Stimulated activated CD8-positive, alpha-beta memory T cell treated with anti-CD3 and anti-CD28 coated beads, Interleukin-15, amount 100 ng/mL, for 4 hours (primary cell): Measurements from ENCODE around the gene FOXN3.
"Not testable (repeated sequence)": the region's sequence is repeated elsewhere in the genome, so short reads cannot be mapped to it uniquely, and the experiment has no call there.

Source experiments
- DNase-seq, 2 donors: peaks; one replicate each; pipeline ENCODE4 v3.0.0-alpha.2; 2020; ENCODE audit warnings: low read depth in 2 of 2

FOXN3 gene

DNA sequence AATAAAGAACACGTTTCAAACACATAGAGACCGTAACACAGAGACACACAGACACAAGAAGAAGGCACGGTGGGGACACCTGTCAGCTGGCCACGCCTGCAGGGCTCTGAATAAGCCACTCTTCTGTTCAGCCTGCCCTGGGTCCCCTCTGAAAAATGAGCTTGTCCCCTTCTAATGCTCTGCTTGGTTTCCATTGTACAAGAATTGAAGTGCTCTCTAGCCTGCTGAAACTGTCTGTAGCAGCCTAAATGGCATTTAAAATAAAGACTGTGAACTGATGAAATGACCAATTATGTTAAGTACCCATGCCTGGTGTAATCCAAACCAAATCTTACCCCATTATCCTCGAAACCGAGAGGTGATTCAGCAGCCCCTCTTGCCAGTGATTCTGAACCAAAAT is 139.8 kb downstream of the FOXN3 start:
- no peak for DNase-seq

DNA sequence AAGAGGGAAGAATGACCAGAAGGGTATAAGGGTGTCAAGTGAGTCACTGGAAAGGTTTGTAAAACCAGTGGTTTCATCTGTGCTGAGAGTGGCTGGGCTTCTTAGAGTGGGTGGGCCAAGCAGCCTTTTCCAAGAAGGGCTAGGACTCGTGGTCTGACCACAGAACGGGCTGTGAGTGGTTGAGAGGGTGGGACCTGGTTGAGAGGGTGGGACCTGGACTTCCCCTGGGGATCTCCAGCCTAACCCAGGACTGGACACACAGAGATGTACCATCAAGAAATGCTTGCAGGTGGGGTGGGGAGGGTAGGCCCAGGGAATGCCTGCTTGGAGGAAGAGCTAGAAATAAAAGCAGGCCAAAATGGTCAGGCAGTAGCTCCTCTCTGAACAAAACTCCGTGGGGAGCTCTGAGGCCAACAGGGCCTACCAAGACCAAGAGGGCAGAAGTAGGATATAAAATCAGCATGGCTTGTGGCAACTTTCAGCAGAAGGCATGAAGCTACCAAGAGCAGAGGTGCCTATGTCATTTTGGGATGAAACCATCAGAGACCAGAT is 140.5 kb downstream of the FOXN3 start:
- DNase-seq = peak; percentile 29 to 33

DNA sequence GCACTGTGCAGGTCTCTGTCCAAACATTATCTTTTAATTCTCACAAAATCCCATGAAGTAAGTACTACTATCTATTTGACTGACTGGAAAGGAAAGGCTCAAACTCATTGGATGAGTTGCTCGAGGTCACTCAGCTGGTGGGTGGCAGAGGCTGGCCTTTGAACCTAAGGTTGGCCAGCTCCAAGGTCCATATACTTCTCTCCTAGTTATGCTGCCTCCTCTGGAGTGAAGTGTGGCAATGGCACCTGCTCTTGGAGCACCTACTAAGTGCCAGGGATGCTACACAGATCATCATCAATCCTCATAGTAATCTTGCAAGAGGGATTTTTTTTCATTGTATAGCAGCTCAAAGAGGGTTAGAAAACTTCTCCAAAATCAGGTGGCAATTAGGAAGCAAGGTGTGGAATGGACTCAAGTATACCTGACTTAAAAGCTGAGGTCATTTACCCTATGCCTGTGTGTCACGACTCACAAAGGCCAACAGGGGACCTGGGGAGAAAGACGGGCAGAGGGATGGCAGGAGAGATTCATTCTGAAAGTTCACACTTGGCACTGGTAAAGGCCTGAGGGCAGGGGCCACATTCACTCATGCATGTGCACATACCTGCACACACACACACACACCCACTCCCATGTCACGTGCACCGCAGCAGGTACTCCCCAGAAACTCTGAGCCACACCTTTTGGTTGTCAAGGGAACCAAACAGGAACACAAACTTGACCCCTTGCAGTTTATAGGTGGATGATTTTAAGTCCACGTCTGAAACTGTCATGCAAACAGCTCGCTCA is 146.4 kb downstream of the FOXN3 start:
- DNase-seq = no peak

DNA sequence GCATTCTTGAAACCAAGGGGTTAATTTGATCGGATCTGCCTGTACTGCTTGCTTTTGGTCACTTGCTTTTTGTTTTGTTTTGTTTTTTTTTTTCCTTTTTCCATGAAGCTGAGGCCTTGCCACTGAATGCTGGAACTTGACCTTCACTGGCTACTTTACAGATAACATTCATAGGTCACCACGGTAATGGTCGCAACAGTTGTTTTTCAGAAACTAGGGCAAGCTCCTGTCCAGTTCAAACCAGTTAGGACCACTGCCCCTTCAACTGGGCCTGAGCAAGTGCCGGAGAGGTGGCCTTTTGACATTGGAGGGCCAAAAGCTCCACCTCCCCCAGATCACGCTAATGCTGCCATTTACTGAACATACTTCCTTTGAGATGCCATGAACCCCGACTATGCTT is 147.6 kb downstream of the FOXN3 start:
- DNase-seq = no peak

DNA sequence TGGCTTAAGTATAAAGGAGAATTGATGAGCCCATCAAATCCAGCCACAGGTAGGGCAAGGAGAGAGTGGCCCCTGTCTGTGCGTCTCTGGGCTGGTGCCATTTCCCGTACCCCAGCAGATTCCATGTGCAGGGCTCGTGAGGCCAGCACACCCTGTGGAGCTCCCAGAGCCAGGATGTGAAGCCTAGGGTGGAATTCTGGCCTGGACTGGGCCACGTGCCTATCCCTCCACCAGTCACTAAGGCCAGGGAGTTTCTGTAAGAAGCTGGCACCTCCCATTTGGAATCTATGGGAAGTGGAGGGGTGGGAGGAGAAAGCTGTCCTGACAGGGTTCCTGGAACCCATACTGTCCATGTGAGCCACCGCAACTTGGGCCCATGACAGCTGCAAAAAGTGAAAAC is 148.5 kb downstream of the FOXN3 start:
- DNase-seq = no peak

DNA sequence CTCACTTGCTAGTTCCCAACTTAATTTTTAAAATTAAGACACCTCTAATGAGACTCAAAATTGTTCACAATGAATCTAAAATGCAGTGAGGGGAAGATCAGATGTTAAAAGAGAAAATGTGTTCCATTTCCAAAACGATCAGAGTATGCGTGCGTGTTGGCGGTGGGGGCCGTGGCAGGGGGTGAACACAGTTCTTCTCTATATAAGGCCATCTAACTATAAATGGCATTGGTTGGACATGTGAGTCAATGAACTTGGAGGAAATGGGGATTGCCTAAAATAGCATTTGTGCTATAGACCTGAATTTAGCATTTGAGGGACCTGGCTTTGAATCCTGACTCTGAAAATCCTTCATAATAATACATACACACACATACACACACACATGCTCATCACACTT is 149.4 kb downstream of the FOXN3 start:
- DNase-seq = no peak

DNA sequence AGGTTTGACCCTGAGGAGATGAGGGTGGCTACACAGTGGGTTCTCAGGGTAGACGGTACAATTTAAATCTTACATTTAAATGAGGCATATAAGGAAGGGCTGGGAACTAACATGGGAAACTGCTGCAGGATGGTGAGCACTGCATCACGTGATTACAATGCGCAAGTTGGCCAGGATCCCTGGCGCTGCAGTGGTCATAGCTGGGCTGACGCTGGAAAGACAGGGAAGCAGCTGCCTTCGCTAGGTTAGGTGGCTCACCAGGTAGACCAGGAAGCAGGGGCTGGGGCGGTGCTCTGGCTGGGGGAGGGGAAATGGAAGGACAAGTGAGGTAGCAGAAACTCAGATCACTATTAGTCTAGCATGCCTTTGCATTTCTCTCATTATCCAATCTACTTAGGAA is 149.9 kb downstream of the FOXN3 start:
- DNase-seq = no peak

DNA sequence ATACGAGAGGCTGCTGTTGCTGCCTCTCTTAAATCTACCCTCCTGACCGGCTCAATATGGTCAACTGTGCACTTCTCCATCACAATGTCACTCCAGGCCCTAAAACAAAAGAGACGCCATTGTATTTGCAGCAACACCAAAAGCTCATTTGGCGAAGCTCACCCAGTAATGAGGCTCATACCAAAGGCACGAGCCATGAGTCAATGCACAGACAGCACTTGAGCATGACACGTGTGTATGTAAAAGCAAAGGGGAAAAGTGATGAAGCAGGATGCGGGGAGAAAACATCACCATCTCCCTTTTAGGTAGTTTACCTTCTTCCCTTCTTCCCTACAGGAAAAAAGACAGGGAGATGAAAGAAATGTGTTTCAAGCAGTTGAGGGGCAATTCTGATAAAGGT is 150.3 kb downstream of the FOXN3 start:
- no peak for DNase-seq

DNA sequence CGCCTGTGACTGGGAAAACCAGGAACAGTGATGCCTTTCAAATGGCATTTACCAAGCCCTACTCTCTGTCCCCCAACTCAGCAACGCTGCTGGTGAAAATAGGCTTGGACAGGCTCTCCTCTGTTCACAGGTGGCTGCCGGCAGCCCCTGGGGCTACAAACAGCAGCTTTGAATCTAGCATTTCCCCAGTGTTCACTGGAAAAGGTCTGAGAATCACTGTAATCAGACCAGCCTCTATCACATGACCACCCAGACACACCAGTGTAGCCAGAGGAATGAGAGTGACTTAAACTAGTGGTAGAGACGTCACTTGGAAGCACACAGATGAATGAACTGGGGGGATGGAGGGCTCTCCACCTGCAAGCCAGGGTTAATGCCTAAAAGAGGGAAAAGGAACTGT is 151.8 kb downstream of the FOXN3 start:
- no peak for DNase-seq

DNA sequence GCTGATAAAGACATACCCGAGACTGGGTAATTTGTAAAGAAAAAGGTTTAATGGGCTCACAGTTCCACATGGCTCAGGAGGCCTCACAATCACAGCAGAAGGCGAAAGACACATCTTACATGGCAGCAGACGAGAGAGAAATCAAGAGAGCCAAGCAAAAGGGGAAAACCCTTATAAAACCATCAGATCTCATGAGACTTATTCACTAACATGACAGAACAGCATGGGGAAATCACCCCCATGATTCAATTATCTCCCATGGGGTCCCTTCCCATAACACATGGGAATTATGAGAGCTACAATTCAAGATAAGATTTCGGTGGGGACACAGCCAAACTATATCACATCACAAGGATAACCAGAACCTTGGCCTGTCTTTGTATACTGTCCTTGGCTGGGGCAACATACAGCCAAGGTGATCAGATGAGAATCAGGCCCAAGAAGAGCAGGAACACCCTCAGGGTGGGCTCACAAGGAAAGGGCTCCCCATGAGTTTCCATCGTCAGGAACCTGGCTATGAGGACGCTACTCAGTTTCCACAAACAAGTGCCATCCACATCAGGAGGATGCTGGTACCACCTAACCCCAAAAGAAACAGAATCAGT is 152.7 kb downstream of the FOXN3 start:
- DNase-seq = no peak

DNA sequence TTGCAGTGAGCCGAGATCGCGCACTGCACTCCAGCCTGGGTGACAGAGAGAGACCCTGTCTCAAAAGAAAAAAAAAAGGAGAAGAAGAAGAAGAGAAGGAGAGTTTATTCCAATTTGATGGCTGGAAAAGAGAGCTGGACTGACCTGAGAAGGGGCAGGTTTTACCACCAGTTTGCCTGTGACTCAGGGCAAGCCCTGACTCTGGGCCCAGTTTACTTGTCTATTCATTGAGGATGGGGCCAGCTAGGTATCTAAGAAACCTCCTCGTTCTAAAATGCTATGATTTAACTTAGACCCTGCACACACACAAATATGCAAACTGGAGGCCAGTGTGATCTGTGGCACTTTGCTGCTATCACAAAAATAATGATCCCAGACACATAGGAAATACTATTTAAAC is 155.0 kb downstream of the FOXN3 start:
- no peak for DNase-seq

DNA sequence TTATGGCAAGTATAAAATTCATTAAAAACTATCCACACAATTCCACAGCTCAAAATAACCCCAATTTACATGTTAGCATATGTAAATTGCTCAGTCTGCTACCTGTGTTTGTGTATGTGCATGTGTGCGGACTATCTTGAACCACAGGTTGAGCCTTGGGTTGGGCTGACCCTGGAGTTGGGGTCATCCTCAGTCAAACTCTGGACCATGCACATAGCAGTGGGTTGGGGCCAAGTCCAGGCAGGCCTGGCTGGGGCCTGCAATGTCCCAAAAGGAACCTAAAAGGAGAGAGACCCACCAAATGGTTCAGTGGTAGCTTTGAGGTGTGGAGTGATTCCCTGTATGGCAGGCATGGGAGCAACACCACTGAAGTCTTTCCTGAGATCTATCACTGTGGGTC is 156.1 kb downstream of the FOXN3 start:
- no peak for DNase-seq

DNA sequence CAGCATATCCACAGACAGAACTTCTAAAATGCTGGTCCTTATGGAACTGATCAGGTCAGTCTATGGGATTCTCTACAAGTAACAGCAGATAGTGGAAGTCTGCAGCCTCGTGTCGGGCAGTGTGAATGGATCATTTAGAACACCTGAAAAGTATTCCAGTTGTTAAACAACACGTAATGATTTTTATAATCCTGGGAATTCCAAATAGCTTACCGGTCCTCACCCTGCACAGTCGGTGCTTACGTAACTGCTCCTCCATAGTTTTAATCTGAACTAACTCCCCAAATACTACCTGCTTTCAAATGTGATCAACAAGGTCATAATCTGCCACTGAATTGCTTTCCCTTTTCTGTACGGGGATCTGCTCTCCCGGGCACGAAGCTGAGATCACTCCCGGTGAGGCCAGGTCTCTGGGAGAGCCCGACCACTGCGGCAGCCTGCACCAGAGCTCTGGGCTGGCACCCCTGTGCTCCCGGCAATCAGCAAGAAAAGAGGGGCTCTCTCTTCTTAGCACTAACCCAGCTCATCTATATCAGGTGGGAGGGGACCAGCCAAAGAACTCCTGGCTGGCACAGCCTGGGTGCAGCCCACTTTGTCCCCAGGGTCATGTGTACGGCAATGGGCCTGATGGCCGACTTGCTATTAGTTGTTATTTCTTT is 157.0 kb downstream of the FOXN3 start:
- DNase-seq = no peak

DNA sequence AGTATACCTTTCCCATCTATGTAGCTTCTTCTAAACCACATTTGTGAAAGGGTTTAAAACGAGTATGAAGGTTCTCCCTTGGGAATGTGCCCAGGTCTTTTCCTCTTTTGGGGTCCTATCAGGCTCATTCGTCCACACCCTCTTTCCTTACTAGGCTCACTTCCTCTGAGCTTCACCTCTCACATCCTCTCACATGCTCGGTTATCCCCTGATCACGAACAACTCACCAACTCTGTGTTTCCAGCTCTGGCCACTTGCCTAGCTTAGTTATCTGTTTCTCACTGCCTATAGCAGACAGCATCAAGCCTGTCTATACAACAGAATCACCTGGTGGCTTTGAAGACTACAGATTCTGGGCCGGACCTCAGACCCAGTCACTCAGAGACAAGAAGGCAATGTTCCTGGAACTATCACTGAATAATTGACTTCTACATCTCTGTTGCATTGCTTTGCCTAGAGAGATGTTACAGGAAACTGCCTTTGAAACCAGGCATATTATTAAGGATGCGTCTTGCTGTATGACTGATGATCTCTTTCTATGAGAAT is 158.2 kb downstream of the FOXN3 start:
- no peak for DNase-seq

DNA sequence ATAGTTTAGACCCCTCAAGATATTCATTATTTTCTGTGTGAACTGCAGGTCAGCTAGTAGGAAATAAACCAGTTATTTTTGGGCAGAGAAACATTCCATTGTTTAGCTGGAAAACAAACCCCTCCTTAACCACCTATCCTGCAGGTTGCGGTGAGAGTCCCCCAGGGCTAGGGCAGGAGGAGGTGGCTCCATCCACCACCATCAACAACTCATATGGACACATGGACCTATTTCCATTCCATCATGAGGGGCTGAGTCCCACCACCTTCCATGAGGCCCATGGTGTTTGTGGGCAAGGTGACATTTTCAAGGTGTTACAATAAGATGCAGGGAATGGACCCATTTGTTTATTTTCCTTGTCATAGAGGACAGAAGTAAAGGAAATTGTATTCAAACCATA is 160.1 kb downstream of the FOXN3 start:
- no peak for DNase-seq

DNA sequence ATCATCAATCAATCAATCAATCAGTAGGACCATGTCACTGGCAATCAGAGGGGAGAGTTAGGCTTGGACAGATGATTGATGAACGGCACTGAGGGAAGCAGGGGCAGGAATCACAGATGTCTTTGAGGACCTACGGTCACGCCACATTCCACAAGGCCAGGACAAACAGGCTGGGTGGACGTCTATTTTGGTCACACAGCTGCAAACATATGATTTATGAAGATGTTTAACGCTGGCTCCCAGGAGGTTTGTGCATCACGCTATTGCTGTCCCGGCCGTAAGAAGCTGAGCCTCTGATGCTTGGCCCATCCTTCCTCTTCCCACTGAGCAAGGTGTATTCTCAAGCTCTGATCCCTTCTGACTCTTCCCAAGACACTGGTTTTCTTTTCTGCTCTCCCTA is 160.8 kb downstream of the FOXN3 start:
- no peak for DNase-seq

DNA sequence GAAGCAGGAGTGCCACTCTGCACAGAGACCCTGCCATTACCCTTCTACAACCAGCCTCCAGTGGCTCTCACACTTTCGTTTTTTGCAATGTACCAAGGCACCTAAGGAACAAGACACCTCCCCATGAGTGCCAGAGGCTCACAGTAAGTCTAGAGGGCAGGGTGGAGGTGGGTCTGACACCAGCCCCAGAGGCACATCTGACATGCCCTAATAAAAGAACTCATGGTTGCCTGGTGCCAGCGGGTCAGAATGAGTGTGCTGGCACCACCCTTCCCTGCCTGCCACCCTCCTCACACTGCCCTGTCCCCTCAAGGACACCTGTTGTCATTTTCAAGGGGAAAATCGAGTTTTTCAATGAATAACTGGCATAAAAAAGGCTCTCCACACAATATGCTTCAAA is 161.2 kb downstream of the FOXN3 start:
- DNase-seq = no peak

DNA sequence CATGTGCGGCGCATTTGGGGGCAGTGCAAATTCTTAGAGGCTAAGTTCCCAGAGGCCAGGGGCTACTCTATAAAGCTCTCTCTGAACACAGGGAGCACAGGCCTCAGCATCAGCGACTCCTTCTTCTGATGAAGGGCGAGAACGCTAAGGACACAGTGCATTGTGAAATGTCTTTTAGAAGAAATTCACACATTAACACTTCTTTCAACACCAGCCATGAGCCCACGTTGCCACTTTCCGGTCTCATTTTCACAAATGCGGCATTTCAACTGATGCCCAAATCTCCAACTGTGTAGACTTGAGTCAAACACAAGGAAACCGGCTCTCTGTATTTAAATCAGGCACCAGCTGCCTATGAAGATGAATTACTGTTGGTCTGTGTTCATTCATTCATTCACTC is 162.0 kb downstream of the FOXN3 start:
- DNase-seq = no peak

DNA sequence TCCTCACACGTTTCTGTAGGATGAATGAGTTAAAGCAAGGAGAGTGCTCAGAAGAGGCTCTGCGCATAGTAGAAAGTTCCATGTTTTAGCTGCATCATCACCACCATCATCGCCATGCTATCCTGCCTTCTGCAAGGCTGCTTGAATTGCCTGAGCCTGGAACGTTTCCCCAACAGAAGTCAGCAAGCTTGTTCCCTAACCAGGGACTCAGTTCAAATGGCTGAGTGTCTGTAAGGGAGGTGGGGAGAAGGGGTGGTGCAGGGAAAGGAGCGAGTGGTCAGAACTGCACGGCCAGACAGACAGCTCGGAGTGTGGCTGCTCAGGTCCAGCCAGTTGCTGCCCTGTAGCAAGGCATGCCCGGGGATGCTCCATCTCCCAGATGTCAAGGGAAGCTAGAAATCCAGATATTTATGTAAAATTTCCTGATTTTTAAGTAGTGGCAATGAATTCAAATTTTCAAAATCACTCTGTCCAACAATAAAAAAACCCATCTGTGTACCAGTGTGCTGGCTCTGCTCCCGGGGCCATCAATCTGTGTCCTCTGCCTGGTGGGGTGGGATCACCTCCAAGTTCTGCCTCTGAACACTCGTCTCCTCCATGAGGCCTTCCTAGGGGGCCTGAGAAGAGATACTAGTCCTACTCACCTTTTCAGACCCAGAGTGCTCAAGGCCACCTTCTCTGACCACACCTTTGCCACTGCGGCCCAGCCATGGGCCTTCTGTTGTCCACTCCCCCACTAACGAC is 162.7 kb downstream of the FOXN3 start:
- DNase-seq = no peak

DNA sequence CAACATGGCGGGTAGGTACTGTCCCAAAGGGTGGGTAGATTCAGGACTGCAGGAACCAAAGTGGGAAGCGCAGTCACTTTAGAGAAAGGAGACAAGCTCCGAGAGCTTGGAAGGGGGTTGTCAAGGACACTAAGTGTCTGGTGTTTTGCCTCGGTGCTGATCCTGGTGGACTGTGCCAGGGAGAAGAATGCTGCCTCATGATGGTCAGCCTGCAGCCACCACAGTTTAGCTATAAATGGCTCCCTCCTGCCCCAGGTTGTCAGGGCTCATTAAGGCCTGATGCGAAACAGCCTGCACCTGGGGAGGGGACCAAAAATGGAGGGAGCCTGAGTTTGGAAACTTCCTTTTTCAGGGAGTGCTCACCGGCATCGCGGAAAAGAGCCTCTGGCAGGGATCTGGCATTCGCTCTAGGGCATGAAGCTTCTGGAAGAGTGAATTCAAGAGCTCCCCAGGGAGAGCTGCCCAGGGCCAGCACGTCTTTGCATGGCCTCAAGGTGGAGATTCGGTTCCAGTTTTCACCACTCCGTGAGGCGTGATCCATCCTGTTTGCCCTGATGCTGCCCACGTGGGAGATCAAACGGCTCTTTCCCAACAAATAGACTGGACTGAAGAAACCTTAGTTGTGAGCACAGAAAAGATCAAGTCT is 164.0 kb downstream of the FOXN3 start:
- DNase-seq = no peak

DNA sequence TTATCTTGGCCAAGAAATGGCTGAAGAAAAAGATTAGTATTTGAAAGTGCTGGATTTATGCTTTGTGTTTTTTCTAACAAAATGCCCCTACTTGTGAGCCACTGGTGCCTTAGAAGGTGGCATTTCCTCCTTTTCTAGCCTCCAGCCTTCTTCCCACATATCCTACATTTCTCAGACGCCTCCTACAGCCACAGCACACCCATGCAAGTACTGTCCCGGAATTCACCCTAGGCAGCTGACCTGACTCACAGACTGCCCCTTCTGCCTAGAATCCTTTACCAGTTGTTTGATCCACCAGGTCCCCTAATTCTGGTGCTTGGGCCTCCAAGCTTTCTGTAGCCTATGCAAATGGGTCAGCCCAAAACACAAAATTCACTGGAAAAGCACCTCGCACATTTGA is 166.0 kb downstream of the FOXN3 start:
- DNase-seq = no peak

DNA sequence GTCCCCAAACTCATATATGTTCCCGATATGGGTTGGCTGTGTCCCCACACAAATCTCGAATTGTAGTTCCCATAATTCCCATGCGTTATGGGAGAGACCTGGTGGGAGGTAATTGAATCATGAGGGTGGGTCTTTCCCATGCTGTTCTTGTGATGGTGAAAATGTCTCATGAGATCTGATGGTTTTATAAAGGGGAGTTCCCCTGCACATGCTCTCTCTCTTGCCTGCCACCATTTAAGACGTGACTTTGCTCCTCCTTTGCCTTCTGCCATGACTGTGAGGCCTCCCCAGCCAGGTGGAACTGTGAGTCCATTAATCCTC is 166.4 kb downstream of the FOXN3 start:
- DNase-seq = not testable (repeated sequence)
